HL-60 (cell line): ENCODE measurements around the gene ATG16L1.

Source experiments
- DNase-seq, 2 experiments: peaks; one replicate each; pipeline ENCODE4 v3.0.0-alpha.2; 2010 to 2020; ENCODE audit warnings: low read depth in 1 of 2, low spot score in 1 of 2
- H3K27ac ChIP-seq: fragments of 250-450 bp; sonication (Bioruptor Pico); replicated peaks from 2 replicates; pipeline ENCODE4 v1.5.1; 2020; ENCODE audit warnings: mild to moderate bottlenecking, moderate library complexity
- H3K27me3 ChIP-seq: fragments of 250-450 bp; sonication (Bioruptor Pico); 2 replicates; pipeline ENCODE4 v1.5.1; 2021; ENCODE audit warnings: mild to moderate bottlenecking, moderate library complexity; ENCODE audit not compliant: insufficient read depth, poor library complexity, severe bottlenecking
- H3K4me3 ChIP-seq: replicated peaks from 2 replicates; pipeline ENCODE4 v1.5.1; 2011; ENCODE audit warnings: mild to moderate bottlenecking, control low read depth, low read length; ENCODE audit not compliant: insufficient read depth
- CTCF ChIP-seq: IDR thresholded peaks from one replicate; pipeline ENCODE4 v1.5.1; 2011; ENCODE audit warnings: low read length, control low read depth, inconsistent platforms; ENCODE audit not compliant: insufficient read depth
- GABPA ChIP-seq: IDR thresholded peaks from 2 replicates; pipeline ENCODE4 v1.6.1; 2012; ENCODE audit warnings: low read depth
- POLR2AphosphoS5 ChIP-seq: IDR thresholded peaks from 2 replicates; pipeline ENCODE4 v1.6.1; 2012; ENCODE audit warnings: low read depth
- REST ChIP-seq: IDR thresholded peaks from 2 replicates; pipeline ENCODE4 v1.6.1; 2012; ENCODE audit warnings: low read depth; ENCODE audit not compliant: insufficient replicate concordance
- SPI1 ChIP-seq: IDR thresholded peaks from 2 replicates; pipeline ENCODE4 v1.6.1; 2012; ENCODE audit warnings: low read depth, mild to moderate bottlenecking, borderline replicate concordance

Gene ATG16L1

GRCh38 chr2:233317196-233317943 is 65.9 kb downstream of the ATG16L1 start:
- H3K27ac ChIP-seq, result no peak overlapping the region
- TF ChIP-seq GABPA (no peak), REST (no peak)
- DNase-seq, result no peak
- no peak overlapping the region for H3K4me3 ChIP-seq
- no peaks in the 10 kb centered on the region for H3K27me3 ChIP-seq

- TF ChIP-seq REST (no peak), POLR2AphosphoS5 (no peak), CTCF (no peak), GABPA (no peak), SPI1 (no peak)
- H3K4me3 ChIP-seq, result no peak overlapping the region
- no peaks in the 10 kb centered on the region for H3K27me3 ChIP-seq
- no peak overlapping the region for H3K27ac ChIP-seq
- no peak for DNase-seq
Measured at GRCh38 chr2:233319256-233319655, 67.8 kb downstream of the ATG16L1 start.

- Histone ChIP-seq H3K27me3 (no peaks in the 10 kb centered on the region), H3K4me3 (no peak overlapping the region), H3K27ac (no peak overlapping the region)
- DNase-seq, result no peak
- TF ChIP-seq CTCF, result no peak
- no peak for TF ChIP-seq SPI1
- no peak for TF ChIP-seq GABPA
- TF ChIP-seq REST, result no peak
- no peak for TF ChIP-seq POLR2AphosphoS5
Measured at GRCh38 chr2:233320470-233320869, 69.0 kb downstream of the ATG16L1 start.
